ENCODE data around the gene HAL. TPM values are rescaled to one million over a fixed set of nuclear protein-coding genes. Genes with fewer than 3 reads are reported as not detected.

The HAL gene
- total and polyA plus RNA-seq, 2 of the 8 experiments (the other 6 are each of a cell fraction or from before 2014, with no cell fraction given), result 0.12 to 0.17 TPM

- H2BK15ac ChIP-seq (ENCODE audit: low read length), result no peak overlapping the region
- no peak overlapping the region for H2BK12ac ChIP-seq (ENCODE audit: low read depth, low read length)
- H4K8ac ChIP-seq (ENCODE audit: extremely low read depth, insufficient read depth, low read length), result no peak overlapping the region
- no peaks in the 10 kb centered on the region for H3K79me1 ChIP-seq (ENCODE audit: low read depth, low read length)
- DNase-seq (ENCODE audit: low read depth in 1 of 2, low spot score in 2 of 2) (no peak), FAIRE-seq (no peak)
- no peaks in the 10 kb centered on the region for H3K9me3 ChIP-seq (ENCODE audit: insufficient read depth in 2 of 2, low read depth in 1 of 2, low read length in 1 of 2)
- H3K36me3 ChIP-seq (ENCODE audit: control insufficient read depth in 2 of 4, insufficient read depth in 4 of 4, low read length in 3 of 4), result no peaks in the 10 kb centered on the region
- no peak overlapping the region for H3K14ac ChIP-seq (ENCODE audit: insufficient read length)
- H3K23ac ChIP-seq (ENCODE audit: insufficient read length), result no peak overlapping the region
- H2BK5ac ChIP-seq (ENCODE audit: low read depth, low read length), result no peak overlapping the region
- ChIA-PET POLR2A (ENCODE audit: partially characterized antibody) (no interaction called here), CTCF (ENCODE audit: partially characterized antibody) (interaction anchor here (7.3 kb wide), 1 partner anchor 17 kb away, joined by 69 read pairs; the partner anchor contains the start of gene HAL)
- no peak overlapping the region for H3K9ac ChIP-seq (replicated peaks in 1 of 4; ENCODE audit: extremely low read depth in 1 of 4, low read depth in 3 of 4, low read length in 3 of 4)
- no peak overlapping the region for H3K4me3 ChIP-seq (ENCODE audit: extremely low read depth in 1 of 4, insufficient read depth in 2 of 4, low read depth in 3 of 4, low read length in 4 of 4)
- H2BK20ac ChIP-seq (ENCODE audit: low read length), result no peak overlapping the region
- H4K5ac ChIP-seq (ENCODE audit: insufficient read length, low read depth, low read length), result no peak overlapping the region
- WGBS, 2 experiments (ENCODE audit: extremely low coverage in 1 of 2, insufficient coverage in 1 of 2, insufficient read length in 1 of 2, insufficient replicate concordance in 2 of 2, low coverage in 1 of 2, low lambda C conversion rate in 2 of 2, missing lambda C conversion rate in 1 of 2), result 85% methylated on average over 5 of the region's 5 CpGs; no CpG with 5 or more reads in 1 of the 2 experiments
- no peak overlapping the region for H2BK120ac ChIP-seq (replicated peaks; ENCODE audit: low read depth, low read length)
- no peaks in the 10 kb centered on the region; a peak in 1 of 7 replicates for H3K4me1 ChIP-seq (replicated peaks in 1 of 4; ENCODE audit: control insufficient read depth in 3 of 4, insufficient read depth in 4 of 4, low read length in 3 of 4)
- H4K91ac ChIP-seq (replicated peaks; ENCODE audit: insufficient read length, low read length), result no peak overlapping the region
- H3K79me2 ChIP-seq (ENCODE audit: control insufficient read depth in 1 of 2, insufficient read depth in 2 of 2, low read length in 2 of 2), result no peaks in the 10 kb centered on the region
- no peaks in the 10 kb centered on the region for H3K27me3 ChIP-seq (replicated peaks in 1 of 4; ENCODE audit: control insufficient read depth in 3 of 4, extremely low read depth in 1 of 4, insufficient read depth in 3 of 4, low read length in 3 of 4)
- H2AK5ac ChIP-seq (ENCODE audit: low read depth, low read length), result no peak overlapping the region
- H3K4me2 ChIP-seq (ENCODE audit: insufficient read depth in 1 of 2, low read depth in 2 of 2, low read length in 2 of 2), result no peak overlapping the region
- H3K27ac ChIP-seq (ENCODE audit: low read depth, low read length), result no peak overlapping the region
- no peak overlapping the region for H3K4ac ChIP-seq (replicated peaks; ENCODE audit: insufficient read length, low read depth, low read length)
- no peaks in the 10 kb centered on the region for H3K23me2 ChIP-seq (ENCODE audit: low read depth, low read length)
- H4K20me1 ChIP-seq (replicated peaks in 1 of 2; ENCODE audit: control insufficient read depth in 1 of 2, insufficient read depth in 2 of 2, low read length in 2 of 2), result no peaks in the 10 kb centered on the region
- H3K56ac ChIP-seq (replicated peaks; ENCODE audit: insufficient read length, low read depth, low read length), result no peak overlapping the region
- no peak overlapping the region for H2AFZ ChIP-seq (ENCODE audit: low read length)
- no peak overlapping the region for H3K18ac ChIP-seq (ENCODE audit: extremely low read depth, low read length)
- TF ChIP-seq SP1 (IDR thresholded peaks at IDR 0.05; ENCODE audit: low read depth, low read length) (no peak), KDM4A (IDR thresholded peaks at IDR 0.05; ENCODE audit: low read depth, low read length, severe bottlenecking) (no peak), GTF2F1 (IDR thresholded peaks at IDR 0.05; ENCODE audit: borderline replicate concordance, low read depth, low read length) (no peak), JUND (IDR thresholded peaks at IDR 0.05; ENCODE audit: low read length) (no peak), EP300 (IDR thresholded peaks at IDR 0.05; ENCODE audit: borderline replicate concordance in 1 of 2, low read depth in 2 of 2, low read length in 2 of 2) (no peak), TAF7 (optimal IDR thresholded peaks at IDR 0.05; ENCODE audit: borderline replicate concordance, low read depth, low read length) (no peak), EGR1 (IDR thresholded peaks at IDR 0.05; ENCODE audit: borderline replicate concordance, low read depth, low read length) (no peak), KDM1A (IDR thresholded peaks at IDR 0.05; ENCODE audit: borderline replicate concordance, low read length) (no peak), JUN (IDR thresholded peaks at IDR 0.05; ENCODE audit: low read depth, low read length) (no peak), KDM5A (IDR thresholded peaks at IDR 0.05; ENCODE audit: low read length) (no peak), PHF8 (conservative IDR thresholded peaks at IDR 0.05; ENCODE audit: low read depth, low read length) (no peak), HDAC2 (IDR thresholded peaks at IDR 0.05; ENCODE audit: borderline replicate concordance in 1 of 2, low read depth in 2 of 2, low read length in 2 of 2) (no peak), RXRA (IDR thresholded peaks at IDR 0.05; ENCODE audit: insufficient read depth, low read depth, low read length) (no peak), NANOG (IDR thresholded peaks at IDR 0.05; ENCODE audit: insufficient read depth, low read depth, low read length, poor library complexity, severe bottlenecking) (no peak)
Measured at GRCh38 chr12:95980437-95980836, 15.7 kb downstream of the HAL start.
